HepG2 (cell line): ENCODE data around the gene TEX14. TPM values are rescaled to one million over a fixed set of nuclear protein-coding genes. Genes with fewer than 3 reads are reported as not detected.

Experiments
- ARNT2 ChIP-seq: sonication (generic); formaldehyde crosslinking; IDR thresholded peaks from 2 replicates; pipeline ENCODE4 v1.8.0; 2022; ENCODE audit warnings: mild to moderate bottlenecking, low read depth, missing genetic modification reagents, moderate library complexity
- ATRX ChIP-seq: sonication (generic); formaldehyde crosslinking; IDR thresholded peaks from 2 replicates; pipeline ENCODE4 v1.4.0; 2020; ENCODE audit warnings: missing genetic modification reagents, borderline replicate concordance
- CENPT ChIP-seq: sonication (generic); formaldehyde crosslinking; IDR thresholded peaks from 2 replicates; pipeline ENCODE4 v1.8.0; 2022; ENCODE audit warnings: low read depth, mild to moderate bottlenecking, moderate library complexity, missing genetic modification reagents
- CREM ChIP-seq, 2 experiments: sonication (generic) in 1 of 2; formaldehyde crosslinking in 1 of 2; IDR thresholded peaks; 2 replicates each; pipeline versions ENCODE4 v1.4.0 to v1.6.1; 2016 to 2020; ENCODE audit warnings: antibody characterized with exemption in 1 of 2, mild to moderate bottlenecking in 1 of 2, missing genetic modification reagents in 1 of 2
- HOXA7 ChIP-seq: sonication (generic); formaldehyde crosslinking; IDR thresholded peaks from 2 replicates; pipeline ENCODE4 v1.8.1; 2022; ENCODE audit warnings: mild to moderate bottlenecking, missing genetic modification reagents, moderate library complexity
- LCORL ChIP-seq, 2 experiments: fragments of 450-650 bp in 1 of 2; sonication (generic) in 1 of 2; formaldehyde crosslinking in 1 of 2; IDR thresholded peaks; 2 replicates each; pipeline versions ENCODE4 v1.5.0 to v1.6.1; 2017 to 2020; ENCODE audit warnings: antibody characterized with exemption in 1 of 2, missing genetic modification reagents in 1 of 2
- NFKBIZ ChIP-seq: IDR thresholded peaks from 2 replicates; pipeline ENCODE4 v1.6.1; 2018; ENCODE audit warnings: missing genetic modification reagents, missing compliant biosample characterization
- NKX3-1 ChIP-seq: sonication (generic); formaldehyde crosslinking; IDR thresholded peaks from 2 replicates; pipeline ENCODE4 v1.5.0; 2020; ENCODE audit warnings: missing genetic modification reagents
- NR2F2 ChIP-seq: IDR thresholded peaks from 2 replicates; pipeline ENCODE4 v1.6.1; 2012; ENCODE audit warnings: low read depth, inconsistent platforms, borderline replicate concordance
- PHF8 ChIP-seq: sonication (generic); formaldehyde crosslinking; IDR thresholded peaks from 2 replicates; pipeline ENCODE4 v1.5.0; 2020; ENCODE audit warnings: missing genetic modification reagents
- SETDB1 ChIP-seq: sonication (generic); formaldehyde crosslinking; IDR thresholded peaks from 2 replicates; pipeline ENCODE4 v1.5.1; 2020; ENCODE audit warnings: missing genetic modification reagents, mild to moderate bottlenecking, borderline replicate concordance
- SMAD1 ChIP-seq: sonication (generic); formaldehyde crosslinking; IDR thresholded peaks from 2 replicates; pipeline ENCODE4 v1.4.0; 2020; ENCODE audit warnings: missing genetic modification reagents, low read depth, mild to moderate bottlenecking, borderline replicate concordance
- SNAPC5 ChIP-seq: sonication (generic); formaldehyde crosslinking; IDR thresholded peaks from 2 replicates; pipeline ENCODE4 v1.8.1; 2023; ENCODE audit warnings: mild to moderate bottlenecking, missing genetic modification reagents, borderline replicate concordance
- SRSF4 ChIP-seq: fragments of 200-400 bp; formaldehyde crosslinking; IDR thresholded peaks from one replicate; pipeline ENCODE4 v1.6.1; 2018; ENCODE audit warnings: mild to moderate bottlenecking, low read depth, low read length, moderate library complexity; ENCODE audit not compliant: poor library complexity, severe bottlenecking
- XBP1 ChIP-seq: sonication (generic); formaldehyde crosslinking; IDR thresholded peaks from 2 replicates; pipeline ENCODE4 v1.5.0; 2020; ENCODE audit warnings: missing genetic modification reagents
- ZBTB46 ChIP-seq: sonication (generic); formaldehyde crosslinking; IDR thresholded peaks from 2 replicates; pipeline ENCODE4 v1.4.0; 2020; ENCODE audit warnings: mild to moderate bottlenecking, missing genetic modification reagents, borderline replicate concordance
- ZFP90 ChIP-seq: sonication (generic); formaldehyde crosslinking; IDR thresholded peaks from 2 replicates; pipeline ENCODE4 v1.8.0; 2022; ENCODE audit warnings: missing genetic modification reagents, mild to moderate bottlenecking, inconsistent platforms, borderline replicate concordance
- ZNF224 ChIP-seq: sonication (generic); formaldehyde crosslinking; IDR thresholded peaks from 2 replicates; pipeline ENCODE4 v1.5.0; 2020; ENCODE audit warnings: mild to moderate bottlenecking, missing genetic modification reagents
- ZNF589 ChIP-seq: sonication (generic); formaldehyde crosslinking; conservative IDR thresholded peaks from 2 replicates; pipeline ENCODE4 v1.8.0; 2022; ENCODE audit warnings: mild to moderate bottlenecking, moderate library complexity, missing genetic modification reagents
- ZNF704 ChIP-seq: sonication (generic); formaldehyde crosslinking; IDR thresholded peaks from 2 replicates; pipeline ENCODE4 v1.8.1; 2023; ENCODE audit warnings: mild to moderate bottlenecking, inconsistent platforms, moderate library complexity, missing genetic modification reagents, borderline replicate concordance
- ZNF724P ChIP-seq: sonication (generic); formaldehyde crosslinking; IDR thresholded peaks from 2 replicates; pipeline ENCODE4 v1.8.0; 2022; ENCODE audit warnings: missing genetic modification reagents, borderline replicate concordance
- ZNF746 ChIP-seq: sonication (generic); formaldehyde crosslinking; IDR thresholded peaks from 2 replicates; pipeline ENCODE4 v1.8.0; 2022; ENCODE audit warnings: mild to moderate bottlenecking, missing genetic modification reagents
- ZNF747 ChIP-seq: sonication (generic); formaldehyde crosslinking; IDR thresholded peaks from 2 replicates; pipeline ENCODE4 v1.8.1; 2023; ENCODE audit warnings: missing genetic modification reagents, mild to moderate bottlenecking, borderline replicate concordance
- ZNF768 ChIP-seq: sonication (generic); formaldehyde crosslinking; IDR thresholded peaks from 2 replicates; pipeline ENCODE4 v1.4.0; 2020; ENCODE audit warnings: missing genetic modification reagents
- ZZZ3 ChIP-seq: sonication (generic); formaldehyde crosslinking; IDR thresholded peaks from 2 replicates; pipeline ENCODE4 v1.4.0; 2020; ENCODE audit warnings: missing genetic modification reagents, mild to moderate bottlenecking, borderline replicate concordance
- polyA plus RNA-seq, 8 experiments: library from polyadenylated mRNA; depleted of rRNA in 3 of 8; stranded (reverse) in 7 of 8; unstranded in 1 of 8; fragments of >200 nt; fragmentation: Illumina TruSeq in 4 of 8; extraction: Trizol in 4 of 8; gene quantifications; 2 replicates each; pipeline versions ENCODE4 v1.2.1 to v1.2.3, GENCODE V29; 2011 to 2016; ENCODE audit warnings: low read depth in 4 of 8, missing spikeins in 1 of 8, mixed read lengths in 1 of 8; ENCODE audit not compliant: insufficient read depth in 1 of 8
- total RNA-seq, 5 experiments: library from RNA; depleted of rRNA; stranded (reverse); fragments of >200 nt; fragmentation: Illumina TruSeq; extraction: Trizol; gene quantifications; 2 replicates each; pipeline ENCODE4 v1.2.3, GENCODE V29; 2016; ENCODE audit warnings: low read depth in 1 of 5
- TF ChIP-seq, protein P1 (sequence below): sonication (generic); formaldehyde crosslinking; IDR thresholded peaks from 2 replicates; pipeline ENCODE4 v1.4.0; 2020; ENCODE audit warnings: missing genetic modification reagents, borderline replicate concordance

Gene TEX14
- total and polyA plus RNA-seq, 2 of the 13 experiments (the other 11 are each of a cell fraction or from before 2014, with no cell fraction given) = 0.04 to 0.07 TPM

GRCh38 chr17:58679263-58680037 is 12.4 kb downstream of the TEX14 start (continued):
- TF ChIP-seq CREM (IDR thresholded peaks at IDR 0.05) (peak; percentile 61), CREM (CRISPR knock-in tag; IDR thresholded peaks at IDR 0.05) (no peak), SNAPC5 (CRISPR knock-in tag) (peak; percentile 99), PHF8 (CRISPR knock-in tag) (no peak), ZNF746 (no peak), ZNF724P (no peak), ZNF747 (no peak), ZNF589 (CRISPR knock-in tag) (peak; percentile 71; the same call in 1 of the 2 replicates), NR2F2 (peak; percentile 70), ARNT2 (CRISPR knock-in tag) (no peak), CENPT (CRISPR knock-in tag) (no peak), ZFP90 (CRISPR knock-in tag) (no peak), SRSF4 (no peak), ZNF768 (CRISPR knock-in tag) (no peak), XBP1 (CRISPR knock-in tag) (no peak), NFKBIZ (CRISPR knock-in tag) (no peak), ZNF704 (CRISPR knock-in tag) (no peak), LCORL (IDR thresholded peaks at IDR 0.05) (no peak), LCORL (CRISPR knock-in tag; IDR thresholded peaks at IDR 0.05) (no peak), ZZZ3 (CRISPR knock-in tag) (no peak), ATRX (CRISPR knock-in tag) (no peak), NKX3-1 (no peak), SMAD1 (CRISPR knock-in tag) (no peak), HOXA7 (CRISPR knock-in tag) (no peak), SETDB1 (CRISPR knock-in tag) (no peak), ZBTB46 (CRISPR knock-in tag) (no peak), ZNF224 (CRISPR knock-in tag) (no peak)
- TF ChIP-seq, protein P1, sequence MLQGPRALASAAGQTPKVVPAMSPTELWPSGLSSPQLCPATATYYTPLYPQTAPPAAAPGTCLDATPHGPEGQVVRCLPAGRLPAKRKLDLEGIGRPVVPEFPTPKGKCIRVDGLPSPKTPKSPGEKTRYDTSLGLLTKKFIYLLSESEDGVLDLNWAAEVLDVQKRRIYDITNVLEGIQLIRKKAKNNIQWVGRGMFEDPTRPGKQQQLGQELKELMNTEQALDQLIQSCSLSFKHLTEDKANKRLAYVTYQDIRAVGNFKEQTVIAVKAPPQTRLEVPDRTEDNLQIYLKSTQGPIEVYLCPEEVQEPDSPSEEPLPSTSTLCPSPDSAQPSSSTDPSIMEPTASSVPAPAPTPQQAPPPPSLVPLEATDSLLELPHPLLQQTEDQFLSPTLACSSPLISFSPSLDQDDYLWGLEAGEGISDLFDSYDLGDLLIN (CRISPR knock-in tag) = no peak
